GM12892 (cell line): ENCODE measurements around the gene FN3K.

Source experiments
- POLR2A ChIP-seq: IDR thresholded peaks from 2 replicates; pipeline ENCODE4 v1.6.1; 2011; ENCODE audit warnings: low read depth, low read length, control low read depth
- POLR2AphosphoS5 ChIP-seq: IDR thresholded peaks from 2 replicates; pipeline ENCODE4 v1.6.1; 2011; ENCODE audit warnings: low read depth, low read length, control low read depth
- TAF1 ChIP-seq: IDR thresholded peaks from 2 replicates; pipeline ENCODE4 v1.6.1; 2011; ENCODE audit warnings: low read depth, mild to moderate bottlenecking, control low read depth, low read length, borderline replicate concordance

- no peak for TF ChIP-seq POLR2A
- TF ChIP-seq POLR2AphosphoS5, result no peak
- no peak for TF ChIP-seq TAF1
Measured at GRCh38 chr17:82750241-82750908, 15.0 kb downstream of the FN3K start.
